Vagina (tissue), 2 donors: ENCODE measurements around the gene GRAPL. TPM values are rescaled to one million over a fixed set of nuclear protein-coding genes. Genes with fewer than 3 reads are reported as not detected.
"Not testable (repeated sequence)": the region's sequence is repeated elsewhere in the genome, so short reads cannot be mapped to it uniquely, and the experiment has no call there.

Source experiments
- DNase-seq, 2 donors: peaks; one replicate each; pipeline ENCODE4 v3.0.0-alpha.2; 2017; ENCODE audit errors: extremely low spot score in 2 of 2
- H3K27ac ChIP-seq: fragments of 200-600 bp; sonication (generic); one replicate; pipeline ENCODE4 v1.5.1; 2019
- H3K27me3 ChIP-seq: fragments of 200-600 bp; sonication (generic); one replicate; pipeline ENCODE4 v1.5.1; 2019
- H3K36me3 ChIP-seq, 2 donors: fragments of 200-600 bp; sonication (generic); one replicate each; pipeline ENCODE4 v1.5.1; 2017 to 2019
- H3K4me1 ChIP-seq: fragments of 200-600 bp; sonication (generic); one replicate; pipeline ENCODE4 v1.5.1; 2019
- H3K4me3 ChIP-seq, 2 donors: fragments of 200-600 bp; sonication (generic); 1 replicate in 1 of 2; 2 replicates in 1 of 2; pipeline ENCODE4 v1.5.1; 2016 to 2019
- H3K9me3 ChIP-seq: fragments of 200-600 bp; sonication (generic); one replicate; pipeline ENCODE4 v1.5.1; 2019
- intact Hi-C: fragments of 100-400 bp; cut with DNase I; formaldehyde crosslinking; loops from one replicate; pipeline ENCODE4 v1.15.1; 2023
- total RNA-seq: library from RNA; depleted of rRNA; stranded (reverse); fragments of >200 nt; gene quantifications from one replicate; pipeline ENCODE4 v1.2.3, GENCODE V29; 2016

Gene GRAPL
- total RNA-seq, 1 donor from 2014 or later: not detected

DNA sequence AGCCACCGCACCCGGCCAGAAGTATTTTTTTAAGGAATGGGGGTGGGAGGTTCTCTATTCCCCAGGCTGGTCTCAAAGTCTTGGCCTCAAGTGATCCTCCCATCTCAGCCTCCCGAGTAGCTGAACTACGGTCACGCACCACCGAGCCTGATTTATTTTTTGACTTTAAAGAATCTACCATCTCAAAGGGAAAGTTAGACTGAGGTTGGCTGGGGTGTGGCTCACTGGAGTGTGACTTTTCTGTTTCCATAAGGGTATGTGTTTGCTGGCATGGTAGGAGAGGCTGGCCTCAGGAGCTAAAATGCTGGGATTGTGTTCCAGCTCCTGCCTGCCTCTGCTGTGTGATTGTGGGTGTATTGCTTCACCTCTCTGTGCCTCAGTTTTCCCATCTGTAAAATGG lies 10.6 kb downstream of the GRAPL start:
- H3K27ac ChIP-seq, H3K4me1 ChIP-seq, DNase-seq, H3K4me3 ChIP-seq, intact Hi-C loops, H3K36me3 ChIP-seq, H3K9me3 ChIP-seq, H3K27me3 ChIP-seq: not testable (repeated sequence)

DNA sequence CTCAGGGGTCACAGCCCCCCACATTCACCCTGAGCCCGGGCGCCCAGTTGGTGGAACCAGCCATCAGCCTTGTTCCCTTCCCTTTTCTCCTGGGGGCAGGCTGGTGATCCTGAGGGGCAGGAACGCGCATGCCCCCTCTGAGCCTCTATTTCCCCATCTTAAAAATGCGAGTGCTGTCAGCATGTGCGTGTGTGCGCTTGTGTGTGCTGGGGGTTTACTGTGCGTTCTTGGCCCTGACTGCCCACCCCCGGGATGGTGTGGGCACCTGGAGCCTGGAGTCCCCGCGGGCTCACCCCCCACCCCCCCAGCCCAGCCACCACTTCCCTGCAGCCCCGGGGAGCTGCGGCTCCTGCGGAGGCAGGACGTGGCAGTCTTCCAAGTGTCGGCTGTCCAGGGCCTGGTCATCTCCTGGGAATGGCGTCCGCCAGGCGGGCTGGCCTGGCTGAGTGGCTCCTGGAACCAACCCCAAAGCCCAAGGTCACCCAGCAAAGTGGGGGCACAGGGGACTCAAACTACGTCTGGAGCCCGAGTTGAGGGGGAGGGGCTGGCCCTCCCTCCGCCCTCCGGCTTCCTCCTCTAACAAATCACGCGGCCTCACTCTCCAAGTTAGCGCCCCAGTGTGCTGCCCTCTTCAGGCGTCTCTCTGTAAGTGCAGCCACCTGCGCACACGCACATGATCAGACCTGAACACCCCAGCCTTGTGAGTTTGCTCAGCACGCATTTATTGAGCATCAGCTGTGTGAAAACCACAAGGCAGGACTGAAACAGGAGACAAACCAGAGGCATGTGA lies 14.2 kb downstream of the GRAPL start:
- H3K4me3 ChIP-seq, H3K27ac ChIP-seq, intact Hi-C loops: not testable (repeated sequence)

GRCh38 chr17:19142419-19142818 lies 15.0 kb downstream of the GRAPL start:
- H3K4me3 ChIP-seq, DNase-seq, H3K4me1 ChIP-seq, H3K9me3 ChIP-seq, H3K27ac ChIP-seq, H3K36me3 ChIP-seq, intact Hi-C loops, H3K27me3 ChIP-seq: not testable (repeated sequence)

More for the DNA sequence above, 14.2 kb downstream of the GRAPL start:
- H3K4me1 ChIP-seq, H3K9me3 ChIP-seq, DNase-seq, H3K36me3 ChIP-seq, H3K27me3 ChIP-seq: not testable (repeated sequence)

GRCh38 chr17:19143097-19143777 lies 15.8 kb downstream of the GRAPL start:
- H3K9me3 ChIP-seq, H3K4me1 ChIP-seq, DNase-seq, H3K36me3 ChIP-seq, intact Hi-C loops, H3K4me3 ChIP-seq, H3K27ac ChIP-seq, H3K27me3 ChIP-seq: not testable (repeated sequence)

DNA sequence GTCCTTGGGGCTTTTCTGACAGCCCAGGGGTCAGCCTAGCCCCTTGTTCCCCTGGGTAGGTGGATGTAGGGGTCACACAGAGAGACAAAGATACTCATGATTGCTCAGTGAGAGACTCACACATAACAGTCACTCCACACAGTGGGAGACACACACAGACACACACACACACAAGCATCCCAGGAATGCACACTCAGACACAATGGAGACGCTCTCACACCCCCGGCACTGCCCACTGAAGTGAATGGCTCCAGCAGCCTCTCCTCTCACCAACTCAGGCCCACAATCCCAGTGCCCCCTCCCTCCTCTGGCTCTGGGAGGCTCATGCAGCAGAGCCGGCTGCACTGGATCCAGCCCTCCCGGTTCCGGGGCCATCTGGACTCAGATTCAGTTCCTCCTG lies 17.0 kb downstream of the GRAPL start:
- H3K4me1 ChIP-seq, H3K4me3 ChIP-seq, intact Hi-C loops, H3K27ac ChIP-seq, DNase-seq, H3K9me3 ChIP-seq, H3K36me3 ChIP-seq, H3K27me3 ChIP-seq: not testable (repeated sequence)

- H3K27ac ChIP-seq, H3K4me1 ChIP-seq, H3K9me3 ChIP-seq, intact Hi-C loops, DNase-seq, H3K4me3 ChIP-seq, H3K36me3 ChIP-seq, H3K27me3 ChIP-seq: not testable (repeated sequence)
Observed at GRCh38 chr17:19145471-19145870, 18.1 kb downstream of the GRAPL start.

- H3K9me3 ChIP-seq, H3K4me1 ChIP-seq, H3K36me3 ChIP-seq, intact Hi-C loops, DNase-seq, H3K4me3 ChIP-seq, H3K27ac ChIP-seq, H3K27me3 ChIP-seq: not testable (repeated sequence)
Observed at GRCh38 chr17:19150678-19151615, 23.6 kb downstream of the GRAPL start.

GRCh38 chr17:19157628-19158027 lies 30.2 kb downstream of the GRAPL start:
- H3K27me3 ChIP-seq, intact Hi-C loops, H3K9me3 ChIP-seq, H3K4me3 ChIP-seq, H3K4me1 ChIP-seq, H3K27ac ChIP-seq, H3K36me3 ChIP-seq, DNase-seq: not testable (repeated sequence)

DNA sequence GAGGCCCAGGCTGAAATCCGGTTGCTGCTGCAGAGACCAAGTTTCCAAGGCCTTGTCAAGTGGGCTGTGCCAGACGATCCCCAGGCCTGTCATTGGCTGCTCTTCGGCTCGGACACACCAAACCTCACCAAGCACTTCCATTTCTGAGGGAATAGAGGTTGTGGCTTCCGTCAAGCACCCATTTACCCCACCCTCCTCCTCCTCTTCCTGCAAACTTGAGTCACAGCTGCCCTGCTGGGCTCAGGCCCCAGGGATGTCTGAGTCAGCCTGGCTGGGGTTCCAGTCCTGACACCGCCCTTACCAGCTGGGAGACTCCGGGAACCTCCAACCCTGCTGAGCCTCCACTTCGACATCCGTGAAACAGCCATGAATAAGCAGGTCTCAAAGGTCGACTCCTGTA lies 31.1 kb downstream of the GRAPL start:
- H3K4me1 ChIP-seq, H3K4me3 ChIP-seq, DNase-seq, H3K9me3 ChIP-seq, H3K27me3 ChIP-seq, intact Hi-C loops, H3K27ac ChIP-seq, H3K36me3 ChIP-seq: not testable (repeated sequence)

GRCh38 chr17:19158938-19159337 lies 31.5 kb downstream of the GRAPL start:
- H3K4me1 ChIP-seq, H3K9me3 ChIP-seq, DNase-seq, H3K27ac ChIP-seq, H3K36me3 ChIP-seq, intact Hi-C loops, H3K27me3 ChIP-seq, H3K4me3 ChIP-seq: not testable (repeated sequence)

GRCh38 chr17:19161308-19162107 lies 34.1 kb downstream of the GRAPL start:
- H3K4me3 ChIP-seq, H3K27ac ChIP-seq, H3K4me1 ChIP-seq, H3K9me3 ChIP-seq, intact Hi-C loops, H3K27me3 ChIP-seq, DNase-seq, H3K36me3 ChIP-seq: not testable (repeated sequence)

GRCh38 chr17:19162384-19163216 lies 35.2 kb downstream of the GRAPL start:
- H3K36me3 ChIP-seq, H3K4me3 ChIP-seq, H3K27ac ChIP-seq, H3K4me1 ChIP-seq, H3K27me3 ChIP-seq, DNase-seq, intact Hi-C loops, H3K9me3 ChIP-seq: not testable (repeated sequence)
